Spleen (tissue), 13 donors: Measurements from ENCODE around the gene DALRD3. TPM values are rescaled to one million over a fixed set of nuclear protein-coding genes. Genes with fewer than 3 reads are reported as not detected.

Experiments
- DNase-seq: peaks from one replicate; pipeline ENCODE4 v3.0.0-alpha.2; 2020
- H3K27ac ChIP-seq, 8 donors: fragments of 200-600 bp; sonication (generic) in 7 of 8; 1 replicate in 4 of 8; 2 replicates in 4 of 8; pipeline versions ENCODE4 v1.5.0 to v1.8.0; 2016 to 2021; ENCODE audit warnings: inconsistent platforms in 4 of 8, mild to moderate bottlenecking in 4 of 8, moderate library complexity in 1 of 8
- H3K27me3 ChIP-seq, 7 donors: fragments of 200-600 bp; sonication (generic) in 6 of 7; replicated peaks in 1 of 7; 1 replicate in 4 of 7; 2 replicates in 3 of 7; pipeline versions ENCODE4 v1.5.0 to v1.8.0; 2016 to 2021; ENCODE audit warnings: inconsistent platforms in 3 of 7, mild to moderate bottlenecking in 1 of 7
- H3K36me3 ChIP-seq, 6 donors: fragments of 200-600 bp; sonication (generic) in 5 of 6; 1 replicate in 4 of 6; 2 replicates in 2 of 6; pipeline versions ENCODE4 v1.5.0 to v1.8.0; 2016 to 2021; ENCODE audit warnings: inconsistent platforms in 2 of 6
- H3K4me1 ChIP-seq, 6 donors: fragments of 200-600 bp; sonication (generic) in 5 of 6; 1 replicate in 3 of 6; 2 replicates in 3 of 6; pipeline versions ENCODE4 v1.5.0 to v1.8.0; 2016 to 2021; ENCODE audit warnings: inconsistent platforms in 3 of 6
- H3K4me3 ChIP-seq, 8 donors: fragments of 200-600 bp; sonication (generic) in 7 of 8; 1 replicate in 4 of 8; 2 replicates in 4 of 8; pipeline versions ENCODE4 v1.5.0 to v1.8.0; 2016 to 2021; ENCODE audit warnings: inconsistent platforms in 4 of 8, mild to moderate bottlenecking in 4 of 8, moderate library complexity in 2 of 8
- H3K9me3 ChIP-seq, 8 donors: fragments of 200-600 bp; sonication (generic) in 7 of 8; 1 replicate in 4 of 8; 2 replicates in 4 of 8; pipeline versions ENCODE4 v1.5.0 to v1.8.0; 2016 to 2021; ENCODE audit warnings: inconsistent platforms in 4 of 8
- POLR2A ChIP-seq, 3 donors: fragments of 450-650 bp; IDR thresholded peaks; one replicate each; pipeline ENCODE4 v1.5.1; 2017; ENCODE audit warnings: antibody characterized with exemption in 3 of 3, mild to moderate bottlenecking in 1 of 3
- POLR2AphosphoS5 ChIP-seq, 3 donors: sonication (generic); formaldehyde crosslinking; IDR thresholded peaks; one replicate each; pipeline ENCODE4 v1.5.1; 2017; ENCODE audit warnings: antibody characterized with exemption in 3 of 3
- WGBS, 5 donors: extraction: QIAGEN DNeasy Blood & Tissue Kit in 3 of 5; methylation state at CpG; one replicate each; pipeline versions ENCODE4 v1.1.5 to v1.1.7; 2013 to 2018; 5-methylcytosine and 5-hydroxymethylcytosine counted together
- intact Hi-C: fragments of 100-400 bp; cut with DNase I; formaldehyde crosslinking; loops from one replicate; pipeline ENCODE4 v1.15.0; 2023; ENCODE audit warnings: low total_unique reads
- long read RNA-seq, 2 donors: transcript quantifications; one replicate each; lab custom pipeline, GENCODE V29; 2026
- polyA plus RNA-seq, 3 donors: library from polyadenylated mRNA; stranded (reverse); fragments of 200-250 nt; gene quantifications; one replicate each; pipeline ENCODE4 v1.2.1, GENCODE V29; 2013
- total RNA-seq, 7 donors: library from RNA; depleted of rRNA in 3 of 7; stranded (reverse); fragments of >200 nt in 3 of 7; fragmentation: NEBNext Ultra II Directional in 4 of 7; extraction: Animal tissue kit (Norgen Biotek cat#: 25700) in 4 of 7; gene quantifications; one replicate each; pipeline versions ENCODE4 v1.1.0 to v1.2.1, GENCODE V29; 2016 to 2021
- TF ChIP-seq, protein P1 (sequence below), 11 experiments: fragments of 200-600 bp in 7 of 11; fragments of 450-650 bp in 4 of 11; sonication (generic) in 4 of 11; IDR thresholded peaks in 8 of 11; conservative IDR thresholded peaks in 3 of 11; 1 replicate in 7 of 11; 2 replicates in 4 of 11; pipeline versions ENCODE4 v1.4.0 to v1.8.0; 2016 to 2021; ENCODE audit warnings: antibody characterized with exemption in 11 of 11, inconsistent platforms in 4 of 11, mild to moderate bottlenecking in 1 of 11
- donor health status: healthy with polysubstance abuse.
- donor health status: DM: no; HTN: no; CAD: no; lungs with moderate emphysema.
- donor health status: DM: no; HTN: no; CAD: no.
- donor health status: Bipolar disorder and iron deficiency.
- donor health status: healthy.
- donor health status: DM: no; HTN: no; CAD: no.
- donor health status: DM: yes; HTN: yes; CAD: no.

Gene DALRD3, protein sequence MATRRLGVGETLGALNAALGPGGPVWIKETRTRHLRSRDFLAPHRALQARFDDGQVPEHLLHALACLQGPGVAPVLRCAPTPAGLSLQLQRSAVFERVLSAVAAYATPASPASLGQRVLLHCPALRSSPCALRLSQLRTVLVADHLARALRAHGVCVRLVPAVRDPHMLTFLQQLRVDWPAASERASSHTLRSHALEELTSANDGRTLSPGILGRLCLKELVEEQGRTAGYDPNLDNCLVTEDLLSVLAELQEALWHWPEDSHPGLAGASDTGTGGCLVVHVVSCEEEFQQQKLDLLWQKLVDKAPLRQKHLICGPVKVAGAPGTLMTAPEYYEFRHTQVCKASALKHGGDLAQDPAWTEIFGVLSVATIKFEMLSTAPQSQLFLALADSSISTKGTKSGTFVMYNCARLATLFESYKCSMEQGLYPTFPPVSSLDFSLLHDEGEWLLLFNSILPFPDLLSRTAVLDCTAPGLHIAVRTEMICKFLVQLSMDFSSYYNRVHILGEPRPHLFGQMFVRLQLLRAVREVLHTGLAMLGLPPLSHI
- total RNA-seq (10 to 100 TPM; 16.4 to 27.5 (median 22.3) TPM), polyA plus RNA-seq (10 to 100 TPM; 28.5 to 32.0 (median 30.1) TPM)
- long read RNA-seq, donor 1, partial matches to known transcripts = 30 of 141 reads
- long read RNA-seq, donor 1, other reads (novel, unspliced or antisense) = 109 of 141 reads
- long read RNA-seq, donor 2, partial matches to known transcripts = 0 of 5 reads
- long read RNA-seq, donor 2, other reads (novel, unspliced or antisense) = 0 of 5 reads

GRCh38 chr3:49017971-49018706, at the start of gene DALRD3:
Gene DALRD3, minus strand, starts transcription at chr3:49018580. Its CDS starts 16 bp downstream, at chr3:49018564.
- H3K9me3 ChIP-seq = no peaks in the 10 kb centered on the region
- peak; percentile 92 for DNase-seq
- intact Hi-C loops = no loop called here
- H3K36me3 ChIP-seq = peaks cover 0 to 45% (median 30%) of the 10 kb centered on the region in 6 donors
- H3K4me3 ChIP-seq = peak within 1 kb of the TSS; percentile 88 to 100 (median 99)
- TF ChIP-seq POLR2A (IDR thresholded peaks at IDR 0.05) (peak in 1 of 3 donors; percentile 42), POLR2AphosphoS5 (IDR thresholded peaks at IDR 0.05) (peak; percentile 82 to 90 (median 83))
- TF ChIP-seq, protein P1, sequence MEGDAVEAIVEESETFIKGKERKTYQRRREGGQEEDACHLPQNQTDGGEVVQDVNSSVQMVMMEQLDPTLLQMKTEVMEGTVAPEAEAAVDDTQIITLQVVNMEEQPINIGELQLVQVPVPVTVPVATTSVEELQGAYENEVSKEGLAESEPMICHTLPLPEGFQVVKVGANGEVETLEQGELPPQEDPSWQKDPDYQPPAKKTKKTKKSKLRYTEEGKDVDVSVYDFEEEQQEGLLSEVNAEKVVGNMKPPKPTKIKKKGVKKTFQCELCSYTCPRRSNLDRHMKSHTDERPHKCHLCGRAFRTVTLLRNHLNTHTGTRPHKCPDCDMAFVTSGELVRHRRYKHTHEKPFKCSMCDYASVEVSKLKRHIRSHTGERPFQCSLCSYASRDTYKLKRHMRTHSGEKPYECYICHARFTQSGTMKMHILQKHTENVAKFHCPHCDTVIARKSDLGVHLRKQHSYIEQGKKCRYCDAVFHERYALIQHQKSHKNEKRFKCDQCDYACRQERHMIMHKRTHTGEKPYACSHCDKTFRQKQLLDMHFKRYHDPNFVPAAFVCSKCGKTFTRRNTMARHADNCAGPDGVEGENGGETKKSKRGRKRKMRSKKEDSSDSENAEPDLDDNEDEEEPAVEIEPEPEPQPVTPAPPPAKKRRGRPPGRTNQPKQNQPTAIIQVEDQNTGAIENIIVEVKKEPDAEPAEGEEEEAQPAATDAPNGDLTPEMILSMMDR (IDR thresholded peaks at IDR 0.05 in 8 of 11, conservative IDR thresholded peaks at IDR 0.05 in 3 of 11) = peak in 1 of 11 experiments; percentile 8
- H3K4me1 ChIP-seq = peaks cover 34 to 73% (median 49%) of the 10 kb centered on the region in 6 donors
- peak within 1 kb of the TSS; percentile 64 to 100 (median 92) for H3K27ac ChIP-seq
- H3K27me3 ChIP-seq = no peaks in the 10 kb centered on the region
- 0 to 1% (median 1%) methylated on average over 46 to 85 of the region's 85 CpGs for WGBS, 5 donors

- no peak for DNase-seq
- Histone ChIP-seq H3K27ac (no peak overlapping the region), H3K27me3 (no peaks in the 10 kb centered on the region), H3K36me3 (peaks cover 0 to 100% (median 82%) of the 10 kb centered on the region in 6 donors), H3K4me3 (no peak overlapping the region), H3K4me1 (peaks cover 0 to 4% (median 0%) of the 10 kb centered on the region in 6 donors), H3K9me3 (no peaks in the 10 kb centered on the region)
- TF ChIP-seq, protein P1 (IDR thresholded peaks at IDR 0.05 in 8 of 11, conservative IDR thresholded peaks at IDR 0.05 in 3 of 11) = no peak
- TF ChIP-seq POLR2AphosphoS5 (IDR thresholded peaks at IDR 0.05) (no peak), POLR2A (IDR thresholded peaks at IDR 0.05) (no peak)
- WGBS, 5 donors = 85 to 96% (median 92%) methylated on average over 7 of the region's 7 CpGs
- intact Hi-C loops = no loop called here
These were observed 39.6 kb upstream of the DALRD3 start for GRCh38 chr3:49058011-49058410.

DNA sequence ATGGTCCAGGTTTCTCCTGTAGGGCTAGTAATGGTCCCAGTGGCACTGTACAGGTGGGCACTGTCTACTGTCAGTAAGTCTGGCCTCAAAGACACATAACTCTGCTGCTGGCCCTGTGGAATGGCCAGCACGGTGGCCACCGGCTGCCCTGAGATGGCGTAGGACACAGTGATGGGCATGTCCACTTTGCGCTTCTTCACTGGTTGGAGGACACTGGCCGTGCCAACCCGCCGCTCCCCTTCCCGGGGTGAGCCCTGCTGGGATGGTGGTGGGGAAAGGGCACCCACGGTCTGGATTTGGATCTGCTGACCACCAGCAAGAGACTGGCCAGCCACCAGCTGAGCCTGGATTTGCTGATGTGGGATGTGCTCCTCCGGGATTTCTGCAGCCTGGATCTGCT, 38.9 kb upstream of the DALRD3 start:
- 91 to 98% (median 96%) methylated on average over 7 to 10 of the region's 10 CpGs for WGBS, 5 donors
- H3K4me3 ChIP-seq = no peak overlapping the region
- DNase-seq = no peak
- peaks cover 0 to 100% (median 85%) of the 10 kb centered on the region in 6 donors for H3K36me3 ChIP-seq
- H3K4me1 ChIP-seq = peaks cover 0 to 4% (median 0%) of the 10 kb centered on the region in 6 donors
- no peaks in the 10 kb centered on the region for H3K9me3 ChIP-seq
- intact Hi-C loops = no loop called here
- TF ChIP-seq, protein P1 (IDR thresholded peaks at IDR 0.05 in 8 of 11, conservative IDR thresholded peaks at IDR 0.05 in 3 of 11) = no peak
- peak in 1 of 3 donors; percentile 61 for TF ChIP-seq POLR2AphosphoS5 (IDR thresholded peaks at IDR 0.05)
- H3K27me3 ChIP-seq = no peaks in the 10 kb centered on the region
- no peak overlapping the region for H3K27ac ChIP-seq
